Inflammatory macrophage treated with lipopolysaccharide for 1 hour (primary cell): ENCODE measurements around the gene CA7.
"Not testable (repeated sequence)": the region's sequence is repeated elsewhere in the genome, so short reads cannot be mapped to it uniquely, and the experiment has no call there.

Experiments used
- DNase-seq, 2 donors: peaks; one replicate each; pipeline ENCODE4 v3.0.0-alpha.2; 2020 to 2022

The CA7 gene

DNA sequence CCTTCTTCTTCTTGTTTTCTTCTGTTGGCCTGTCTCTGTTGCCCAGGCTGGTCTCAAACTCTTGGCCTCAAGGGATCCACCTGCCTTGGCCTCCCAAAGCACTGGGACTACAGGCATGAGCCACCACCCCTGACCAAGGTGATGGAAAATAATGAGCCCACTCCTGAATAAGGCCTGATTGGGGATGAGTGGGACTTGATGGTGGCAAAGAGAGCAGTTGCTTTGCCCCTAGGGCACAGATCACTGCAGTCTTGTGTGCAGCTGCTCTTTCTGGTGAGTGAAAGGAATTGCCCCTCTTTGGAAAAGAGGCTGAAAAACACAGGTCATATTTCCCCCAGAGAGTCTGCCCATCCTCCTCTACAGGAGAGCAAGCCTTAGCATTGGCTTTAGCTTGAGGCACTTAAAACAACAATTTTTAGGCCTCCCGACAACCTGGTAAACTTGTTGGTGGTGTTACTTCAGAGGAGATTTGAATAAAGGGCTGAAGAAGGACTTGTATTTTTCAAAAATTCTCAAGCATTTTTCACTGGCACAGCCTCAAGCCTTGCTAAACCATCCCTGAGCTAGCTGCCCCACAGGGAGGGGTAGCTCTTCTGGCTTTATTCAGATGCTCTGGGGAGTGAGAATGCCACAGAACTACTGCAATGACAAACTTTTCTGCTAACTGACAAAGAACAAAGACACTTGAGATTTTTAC is 30.0 kb downstream of the CA7 start:
- DNase-seq = no peak

DNA sequence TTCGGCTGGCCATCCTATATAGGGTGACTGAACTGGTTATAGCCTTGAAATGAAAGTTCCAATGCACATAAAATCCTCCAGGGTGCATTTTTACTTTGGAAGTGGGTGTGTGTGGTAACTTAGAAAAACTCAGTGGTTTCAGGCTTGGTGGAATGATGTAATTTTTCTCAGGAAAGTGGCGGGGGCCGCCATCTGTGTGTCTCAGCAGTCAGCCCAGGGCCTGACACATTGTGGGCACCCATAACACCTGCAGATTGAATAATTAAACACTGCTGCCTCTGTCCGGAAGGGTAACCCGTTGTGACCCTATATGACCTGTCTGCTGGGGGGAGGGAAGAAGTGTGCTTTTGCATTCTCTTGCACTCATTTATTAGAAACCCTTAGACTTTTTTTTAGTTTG is 33.9 kb downstream of the CA7 start:
- DNase-seq = peak; percentile 81 to 83

DNA sequence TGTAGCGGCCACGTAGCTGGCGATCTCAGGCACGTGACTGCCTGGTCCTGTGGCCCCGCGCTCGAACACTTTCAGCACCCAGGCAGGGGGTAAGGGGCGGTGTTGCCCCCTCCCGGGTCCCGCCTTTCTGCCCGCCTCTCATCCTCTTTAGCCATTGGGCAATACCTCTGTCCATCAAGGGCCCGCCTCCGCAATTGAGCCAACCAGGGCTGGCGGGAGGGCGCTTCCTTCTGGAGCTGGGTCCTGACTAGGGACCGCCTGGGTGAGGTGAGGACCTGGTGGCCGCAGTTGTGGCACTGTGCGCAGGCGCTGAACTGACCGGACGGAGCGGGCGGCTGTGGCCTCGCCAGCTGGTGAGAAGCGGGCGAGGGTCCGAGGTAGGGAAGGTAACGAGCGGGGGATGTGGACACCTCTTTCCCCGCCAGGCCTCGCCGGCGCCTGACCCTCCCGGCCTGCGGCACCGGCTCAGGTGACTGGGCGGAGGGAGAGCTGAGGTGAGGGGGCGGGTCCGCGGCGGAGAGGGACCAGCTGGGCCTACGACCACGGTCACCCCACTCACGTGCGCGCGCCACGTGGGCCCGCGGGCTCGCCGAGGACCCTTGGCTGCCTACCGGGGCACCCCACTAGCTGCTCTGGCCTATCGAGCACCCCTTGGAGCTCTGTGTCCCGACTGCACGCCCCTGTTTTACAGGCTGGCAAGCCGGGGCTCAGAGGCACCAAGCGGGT is 36.2 kb downstream of the CA7 start, which contains the start of gene PDP2:
TSS of gene PDP2 (plus strand) at position 228 of the 726 bp plus-strand sequence. CDS start 3,770 bp downstream, outside the sequence.
- DNase-seq = peak; percentile 83 to 95

DNA sequence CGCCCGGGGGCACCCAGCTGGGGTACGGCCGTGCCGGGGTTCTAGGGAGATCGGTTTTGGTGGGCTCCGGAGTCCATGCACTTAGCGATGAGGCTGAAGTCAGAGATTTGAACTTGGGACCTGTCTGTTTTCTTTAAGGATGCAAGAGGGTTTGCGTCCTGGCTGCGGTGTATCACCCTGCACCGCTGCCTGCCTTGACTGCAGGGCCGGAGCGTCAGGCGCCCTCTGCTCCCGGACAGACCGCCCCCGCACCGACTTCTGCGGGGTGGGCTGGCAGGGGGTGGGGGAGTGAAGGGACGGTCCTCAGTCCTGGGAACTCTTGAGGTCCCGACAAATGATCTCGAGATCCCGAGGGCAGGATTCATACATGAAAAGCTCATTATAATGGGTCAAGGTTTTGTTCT is 36.8 kb downstream of the CA7 start:
- DNase-seq = no peak

DNA sequence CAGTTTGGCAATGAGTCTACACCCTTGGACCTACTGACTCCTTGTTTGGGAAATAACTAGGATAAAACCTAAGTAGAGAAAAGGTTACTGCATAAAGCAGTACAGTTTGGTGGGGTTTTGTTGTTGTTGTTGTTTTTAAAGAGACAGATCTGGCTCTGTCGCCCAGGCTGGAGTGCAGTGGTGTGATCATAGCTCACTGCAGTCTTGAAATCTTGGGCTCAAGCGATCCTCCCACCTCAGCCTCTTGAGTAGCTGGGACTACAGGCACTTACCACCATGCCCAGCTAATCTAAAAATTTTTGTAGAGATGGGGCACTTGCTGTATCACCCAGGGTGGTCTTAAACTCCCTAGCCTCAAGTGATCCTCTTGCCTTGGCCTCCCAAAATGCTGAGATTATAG is 37.3 kb downstream of the CA7 start:
- no peak for DNase-seq

DNA sequence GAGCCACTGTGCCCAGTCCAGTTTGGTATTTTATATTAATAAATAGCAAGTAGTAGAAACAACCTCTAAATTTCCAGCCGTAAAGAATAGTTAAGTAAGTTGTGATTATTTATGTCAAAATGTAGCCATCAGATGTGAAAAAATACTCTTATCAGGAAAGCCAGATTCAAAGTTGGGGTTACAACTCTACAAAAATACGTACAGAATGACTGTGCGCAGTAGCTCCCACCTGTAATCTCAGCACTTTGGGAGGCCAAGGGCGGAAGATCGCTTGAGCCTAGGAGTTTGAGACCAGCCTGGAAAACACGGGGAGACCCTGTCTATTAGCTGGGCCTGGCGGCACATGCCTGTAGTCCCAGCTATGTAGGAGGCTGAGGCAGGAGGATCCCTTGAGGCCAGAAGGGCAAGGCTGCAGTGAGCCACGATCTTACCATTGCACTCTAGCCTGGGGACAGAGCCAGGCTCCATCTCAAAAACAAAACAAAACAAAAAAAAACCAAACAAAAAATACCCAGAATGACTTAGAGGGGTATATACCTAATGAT is 37.8 kb downstream of the CA7 start:
- no peak for DNase-seq

DNA sequence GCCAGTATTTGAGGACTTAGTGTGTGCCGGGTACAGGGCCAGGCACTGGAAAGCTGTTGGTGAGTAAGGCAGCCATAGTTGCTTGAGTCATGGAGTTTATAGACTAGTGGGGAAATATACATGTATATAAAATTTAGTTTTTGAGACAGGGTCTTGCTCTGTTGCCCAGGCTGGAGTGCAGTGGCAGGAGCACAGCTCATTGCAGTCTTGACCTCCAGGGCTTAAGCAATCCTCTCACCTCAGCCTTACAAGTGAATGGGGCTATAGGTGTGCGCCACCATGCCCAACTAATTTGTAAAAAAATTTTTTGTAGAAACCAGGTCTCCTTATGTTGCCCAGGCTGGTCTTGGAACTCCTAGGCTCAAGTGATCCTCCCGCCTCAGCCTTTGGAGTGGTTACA is 38.5 kb downstream of the CA7 start:
- DNase-seq = no peak

DNA sequence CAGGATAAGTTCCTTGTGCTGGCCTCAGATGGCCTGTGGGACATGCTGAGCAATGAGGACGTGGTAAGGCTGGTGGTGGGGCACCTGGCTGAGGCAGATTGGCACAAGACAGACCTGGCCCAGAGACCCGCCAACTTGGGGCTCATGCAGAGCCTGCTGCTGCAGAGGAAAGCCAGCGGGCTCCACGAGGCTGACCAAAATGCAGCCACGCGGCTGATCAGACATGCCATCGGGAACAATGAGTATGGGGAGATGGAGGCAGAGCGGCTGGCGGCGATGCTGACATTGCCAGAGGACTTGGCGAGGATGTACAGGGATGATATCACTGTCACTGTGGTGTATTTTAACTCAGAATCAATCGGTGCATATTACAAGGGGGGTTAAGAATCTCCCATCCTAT is 41.3 kb downstream of the CA7 start:
- DNase-seq = no peak

DNA sequence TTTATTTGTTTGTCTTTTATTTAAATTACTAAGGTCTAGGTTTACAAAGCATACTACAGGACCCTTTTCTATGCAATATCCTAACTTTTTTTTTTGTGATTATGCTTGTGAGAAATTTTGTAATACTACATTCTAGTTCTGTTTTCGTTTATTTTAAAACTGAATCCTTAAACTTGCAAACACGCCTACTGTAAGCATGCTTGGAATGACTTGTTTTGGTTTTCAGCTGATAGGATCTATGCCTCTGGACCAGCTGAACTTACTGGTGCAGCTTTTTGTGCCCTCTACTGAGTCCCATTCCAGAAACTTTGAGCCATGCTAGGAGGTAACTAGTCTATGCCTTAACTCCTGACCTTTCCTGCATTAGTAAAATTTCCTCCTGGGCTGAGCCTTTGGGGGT is 42.1 kb downstream of the CA7 start:
- no peak for DNase-seq

DNA sequence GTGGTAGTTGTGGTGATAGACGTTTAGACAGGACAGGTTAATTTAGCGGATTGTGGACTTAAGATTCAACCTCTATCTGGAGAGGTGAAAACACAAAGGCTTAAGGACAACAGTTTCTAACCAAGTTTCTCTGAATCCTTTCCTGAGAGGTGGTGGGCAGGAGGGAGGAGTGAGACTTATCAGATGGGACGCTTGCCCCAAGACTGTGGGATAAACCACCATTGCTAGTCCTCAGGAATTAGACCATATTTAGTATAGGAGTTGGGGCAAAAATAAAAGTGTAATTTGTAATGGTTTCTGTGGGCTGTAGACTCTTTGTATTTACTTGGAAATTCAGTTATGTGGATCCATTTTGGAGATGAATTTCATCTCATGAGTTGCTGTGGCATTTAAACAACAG is 42.7 kb downstream of the CA7 start:
- no peak for DNase-seq

DNA sequence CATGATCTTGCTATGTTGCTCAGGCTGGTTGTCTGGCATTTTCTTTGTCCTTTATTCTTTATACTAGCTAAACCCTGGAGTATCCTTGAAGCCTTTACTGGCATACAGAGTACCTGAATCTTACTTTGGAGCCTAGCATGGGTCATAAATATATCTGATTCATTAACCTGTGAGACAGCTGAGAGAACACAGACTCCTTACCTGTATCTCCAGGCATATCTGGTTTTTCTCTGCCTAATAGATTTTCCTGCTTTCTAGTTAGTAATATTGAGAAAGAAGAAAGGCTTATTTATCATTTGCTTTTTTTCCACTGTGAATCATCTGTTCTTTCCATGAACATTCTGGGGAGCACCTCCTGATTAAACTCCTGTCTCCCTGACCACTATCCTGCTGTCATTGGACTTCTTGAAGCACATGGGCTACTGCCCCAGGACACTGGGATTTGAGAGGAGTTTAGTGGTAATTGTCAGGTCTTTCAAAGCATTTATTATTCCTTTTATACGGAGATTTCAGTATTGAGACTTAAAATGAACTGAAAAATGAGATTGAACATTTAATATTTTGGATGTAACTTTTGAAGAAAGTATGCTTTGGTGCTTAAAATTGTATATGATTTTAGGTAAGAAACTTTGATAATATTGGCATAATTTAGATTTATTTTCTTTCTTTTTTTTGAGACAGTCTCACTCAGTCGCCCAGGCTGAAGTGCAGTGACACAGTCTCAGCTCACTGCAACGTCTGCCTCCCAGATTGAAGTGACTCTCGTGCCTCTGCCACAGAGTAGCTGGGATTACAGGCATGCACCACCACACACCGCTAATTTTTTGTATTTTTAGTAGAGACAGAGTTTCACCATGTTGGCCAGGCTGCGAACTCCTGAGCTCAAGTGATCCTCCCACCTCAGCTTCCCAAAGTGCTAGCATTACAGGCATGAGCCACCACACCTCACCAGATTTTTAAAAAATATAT is 44.7 kb downstream of the CA7 start:
- no peak for DNase-seq

DNA sequence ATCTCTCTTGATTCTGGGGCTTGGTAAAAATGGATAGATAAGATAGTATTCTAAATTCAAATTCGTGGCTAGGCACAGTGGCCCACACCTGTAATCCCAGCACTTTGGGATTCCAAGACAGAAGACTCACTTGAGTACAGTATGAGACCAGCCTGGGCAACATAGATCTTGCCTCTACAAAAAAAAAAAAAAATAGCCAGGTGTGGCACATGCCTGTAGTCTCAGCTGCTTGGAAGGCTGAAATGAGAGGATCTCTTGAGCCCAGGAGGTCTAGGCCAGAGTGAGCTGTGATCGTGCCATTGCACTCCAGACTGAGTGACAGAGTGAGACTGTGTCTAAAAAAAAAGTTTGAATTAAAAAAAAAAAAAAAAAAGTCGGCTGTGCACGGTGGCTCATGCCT is 45.4 kb downstream of the CA7 start:
- DNase-seq = no peak

DNA sequence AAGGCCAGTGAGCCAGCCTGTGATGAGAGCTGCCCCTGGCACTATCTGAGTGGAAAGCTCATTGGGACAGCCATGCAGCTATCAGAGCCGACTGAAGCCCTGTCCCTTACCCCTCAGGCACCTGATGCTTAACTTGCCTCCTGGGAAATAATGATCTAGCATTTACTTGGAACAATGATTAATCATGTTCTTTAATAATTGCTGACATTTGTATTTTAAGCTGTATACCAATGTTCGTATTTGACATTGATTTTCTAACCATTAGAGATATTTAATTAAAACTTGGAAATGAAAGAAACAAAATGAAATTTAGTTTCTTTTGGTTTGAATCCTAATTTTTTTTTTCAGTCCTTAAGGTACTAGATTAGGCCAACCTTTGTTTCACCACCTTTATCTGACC is 46.6 kb downstream of the CA7 start:
- no peak for DNase-seq

DNA sequence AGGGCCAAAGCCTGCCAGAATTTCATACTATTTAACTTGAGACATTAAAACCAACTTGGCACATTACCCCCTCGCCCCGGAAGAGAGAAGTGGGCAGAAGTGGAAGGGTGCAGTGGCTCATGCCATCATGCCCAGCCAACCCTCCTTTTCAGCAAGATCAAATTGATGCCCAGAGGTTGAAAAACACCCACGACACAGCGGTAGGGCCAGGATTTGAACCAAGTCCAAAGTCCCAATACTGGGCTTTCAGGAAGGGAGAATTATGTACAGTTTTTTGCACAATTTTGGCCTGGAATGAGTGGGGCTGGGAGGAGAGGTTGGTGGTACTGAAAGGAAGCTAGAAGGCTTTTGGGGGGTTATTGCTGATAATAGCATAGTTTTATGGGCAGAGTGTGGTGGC is 47.1 kb downstream of the CA7 start:
- no peak for DNase-seq

DNA sequence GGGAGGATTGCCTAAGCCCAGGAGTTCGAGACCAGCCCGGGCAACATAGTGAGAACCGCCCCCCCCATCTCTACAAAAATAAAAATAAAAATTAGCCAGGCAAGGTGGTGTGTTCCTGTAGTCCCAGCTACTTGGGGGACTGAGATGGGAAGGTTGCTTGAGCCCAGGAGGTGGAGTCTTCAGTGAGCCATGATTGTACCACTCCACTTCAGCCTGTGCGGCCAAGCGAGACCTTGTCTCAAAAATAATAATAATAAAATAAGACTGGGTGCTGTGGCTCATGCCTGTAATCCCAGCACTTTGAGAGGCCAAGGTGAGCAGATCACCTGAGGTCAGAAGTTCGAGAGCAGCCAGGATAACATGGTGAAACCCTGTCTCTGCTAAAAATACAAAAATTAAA is 47.6 kb downstream of the CA7 start:
- no peak for DNase-seq

DNA sequence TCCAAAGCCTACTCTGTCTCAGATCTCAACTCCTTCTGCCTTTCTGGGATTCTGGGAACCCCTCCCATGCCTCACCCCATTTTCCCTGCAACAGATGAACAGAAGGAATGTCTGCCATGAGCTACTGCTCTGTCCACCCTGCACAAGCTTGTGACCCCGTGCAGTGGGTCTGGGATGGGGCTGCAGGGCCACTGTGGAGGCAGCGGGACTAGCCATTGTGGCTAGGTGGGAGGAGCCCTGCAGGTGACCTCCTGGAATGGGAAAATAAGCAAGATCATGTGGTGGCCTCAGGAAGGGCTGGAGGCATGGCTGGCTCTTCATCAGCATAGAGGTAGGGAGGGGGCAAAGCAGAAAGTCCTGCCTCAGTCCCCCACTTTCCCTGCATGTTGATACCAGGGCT is 49.8 kb downstream of the CA7 start:
- no peak for DNase-seq

DNA sequence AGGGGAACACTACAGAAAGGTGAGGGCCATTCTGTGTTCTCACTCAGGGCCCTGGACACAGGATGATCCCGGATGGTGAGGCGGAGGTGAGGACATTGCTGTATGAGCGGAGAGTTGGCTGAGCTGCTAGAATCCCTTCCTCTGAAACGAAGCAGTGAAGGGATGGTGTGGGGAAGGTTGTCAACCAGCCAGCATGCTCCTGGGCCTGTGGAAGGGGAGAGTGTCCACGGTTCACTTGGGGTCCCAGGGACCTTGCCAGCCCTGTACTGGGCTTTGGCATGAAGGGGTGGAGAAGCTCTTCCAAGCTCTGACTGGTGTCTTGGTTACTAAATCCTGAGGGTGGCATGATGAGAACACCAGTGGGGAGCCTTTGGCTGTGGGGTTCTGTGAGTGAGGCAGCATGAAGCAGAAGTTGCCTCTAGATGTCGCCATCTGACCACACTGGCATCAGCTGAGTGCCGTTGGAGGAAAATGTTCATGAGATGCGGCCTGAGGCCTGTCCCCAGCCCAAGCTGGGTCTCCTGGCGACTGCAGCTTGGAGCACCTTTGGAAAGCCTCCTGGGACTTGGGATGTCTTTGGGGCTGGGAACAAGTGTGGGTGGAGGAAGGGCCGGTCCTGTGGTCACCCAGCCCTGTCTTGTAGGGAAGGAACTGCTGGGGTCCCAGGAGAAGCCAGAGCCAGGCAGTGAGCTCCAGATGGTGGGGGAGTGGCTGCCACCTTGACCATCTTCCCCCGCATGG is 50.9 kb downstream of the CA7 start:
- DNase-seq = peak; percentile 60 to 83

DNA sequence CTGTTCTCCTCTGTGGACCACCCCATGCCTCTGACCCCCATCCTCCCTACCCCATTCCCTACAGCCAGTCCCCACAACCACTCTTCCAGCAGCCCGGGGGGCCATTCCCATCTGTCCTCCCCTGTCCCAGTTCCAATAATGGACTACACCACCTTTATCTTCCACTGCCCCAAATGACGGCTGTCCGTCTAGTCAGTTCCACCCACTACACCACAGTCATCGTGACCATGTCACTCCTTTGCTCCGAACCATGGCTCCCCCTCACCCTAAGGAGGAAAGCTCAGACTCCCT is 51.4 kb downstream of the CA7 start:
- DNase-seq = no peak

DNA sequence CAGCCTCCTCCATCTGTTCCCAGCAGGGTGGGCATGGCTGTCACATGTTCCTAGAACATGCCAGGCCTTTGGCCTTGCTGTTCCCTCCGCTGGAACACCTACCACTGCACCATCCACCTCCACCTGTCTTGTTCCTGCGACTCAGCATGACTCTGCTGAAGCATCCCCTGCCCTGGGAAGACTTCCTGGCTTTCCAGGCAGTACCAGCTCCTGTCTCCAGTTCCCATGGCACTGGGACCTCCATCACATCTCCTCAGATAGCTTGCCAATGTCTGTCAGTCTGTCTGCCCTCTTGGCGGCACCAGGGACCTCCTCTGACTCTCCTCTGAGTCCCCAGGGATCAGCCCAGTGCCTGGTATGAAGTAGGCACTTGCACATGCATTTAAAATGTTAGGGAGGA is 51.8 kb downstream of the CA7 start:
- DNase-seq = no peak

DNA sequence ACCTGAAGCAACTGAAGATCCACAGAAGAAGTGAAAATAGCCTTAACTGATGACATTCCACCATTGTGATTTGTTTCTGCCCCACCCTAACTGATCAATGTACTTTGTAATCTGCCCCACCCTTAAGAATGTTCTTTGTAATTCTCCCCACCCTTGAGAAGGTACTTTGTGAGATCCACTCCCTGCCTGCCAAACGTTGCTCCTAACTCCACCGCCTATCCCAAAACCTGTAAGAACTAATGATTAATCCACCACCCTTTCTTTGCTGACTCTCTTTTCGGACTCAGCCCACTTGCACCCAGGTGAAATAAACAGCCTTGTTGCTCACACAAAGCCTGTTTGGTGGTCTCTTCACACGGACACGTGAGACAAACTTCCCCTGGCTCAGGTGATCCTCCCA is 52.5 kb downstream of the CA7 start:
- DNase-seq = not testable (repeated sequence)

DNA sequence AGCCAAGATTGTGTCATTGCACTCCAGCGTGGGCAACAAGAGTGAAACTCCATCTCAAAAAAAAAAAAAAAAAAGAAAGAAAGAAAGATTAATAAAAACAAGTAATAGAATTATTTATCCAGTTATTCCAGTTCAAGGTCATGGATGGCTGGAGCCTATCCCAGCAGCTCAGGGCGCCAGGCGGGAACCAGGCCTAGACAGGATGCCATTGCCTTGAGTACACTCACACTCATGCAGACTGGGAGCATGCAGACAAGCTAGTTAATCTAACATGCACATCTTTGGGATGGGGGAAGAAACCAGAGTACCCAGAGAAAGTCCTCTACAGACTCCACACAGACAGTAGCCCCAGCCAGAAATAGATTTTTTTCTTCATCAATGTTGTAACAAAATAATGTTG is 54.0 kb downstream of the CA7 start:
- DNase-seq = no peak

DNA sequence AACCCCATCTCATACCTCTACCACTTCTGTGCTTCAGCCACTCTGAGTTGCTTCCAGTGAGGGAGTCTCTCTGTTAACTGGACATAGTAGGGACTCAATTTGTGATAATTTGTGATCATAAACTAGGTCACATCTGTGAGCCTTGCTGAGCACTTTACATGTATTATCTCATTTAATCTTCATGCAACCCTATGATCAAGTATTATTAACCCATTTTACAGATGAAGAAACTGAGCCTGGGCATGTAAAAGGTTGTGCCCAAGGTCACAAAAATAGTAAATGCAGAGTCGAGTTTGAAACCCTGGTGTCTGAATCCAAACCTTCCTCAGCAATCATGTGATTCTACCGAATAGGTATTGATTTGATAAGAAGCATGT is 54.7 kb downstream of the CA7 start:
- no peak for DNase-seq
